ENCODE results near the gene PRELID1. TPM values are rescaled to one million over a fixed set of nuclear protein-coding genes. Genes with fewer than 3 reads are reported as not detected.
"Not testable (repeated sequence)": the region's sequence is repeated elsewhere in the genome, so short reads cannot be mapped to it uniquely, and the experiment has no call there.

PRELID1 gene
- total RNA-seq, 1 donor from 2014 or later: 141 TPM

- Mint-ChIP-seq H3K4me1 (peaks cover 84% of the 10 kb centered on the region), H3K27ac (peak overlapping the region; percentile 89), H3K4me3 (peak overlapping the region; percentile 90), H3K9me3 (no peaks in the 10 kb centered on the region), H3K36me3 (ENCODE audit: low read depth) (peaks cover 25% of the 10 kb centered on the region), H3K27me3 (no peaks in the 10 kb centered on the region)
- CTCF ChIA-PET: interaction anchor here (0.6 to 1.6 kb wide), 7 partner anchors 8 to 189 kb away, joined by 3 to 6 read pairs (median 3); no protein-coding TSS in a partner anchor
- DNase-seq (no peak), ATAC-seq (ENCODE audit: low read depth) (peak; percentile 38)
- intact Hi-C loops (cut with micrococcal nuclease): loop anchor here (2.0 to 5.0 kb wide), 5 partner anchors 55 to 914 kb away; partner anchors contain the start of genes HIGD2A, NOP16, RGS14 and RNF44
- no peak for TF ChIP-seq CTCF (IDR thresholded peaks at IDR 0.05)
- POLR2A ChIA-PET: interaction anchor here (0.6 to 3.3 kb wide), 13 partner anchors 8 to 831 kb away, joined by 3 to 21 read pairs (median 4); partner anchors contain the start of genes LMAN2 and RGS14
These were observed 2.0 kb upstream of the PRELID1 start for GRCh38 chr5:177301503-177302165.

GRCh38 chr5:177302354-177303110, 1.1 kb upstream of the PRELID1 start:
- no peak for DNase-seq
- H3K9me3 Mint-ChIP-seq: no peaks in the 10 kb centered on the region
- H3K36me3 Mint-ChIP-seq (ENCODE audit: low read depth): peaks cover 29% of the 10 kb centered on the region
- ChIA-PET POLR2A (interaction anchor here (0.6 to 3.3 kb wide), 7 partner anchors 10 to 830 kb away, joined by 3 to 21 read pairs (median 5); partner anchors contain the start of gene LMAN2), CTCF (interaction anchor here (1.0 to 1.3 kb wide), 2 partner anchors 189 to 205 kb away, joined by 3 to 4 read pairs; no protein-coding TSS in a partner anchor)
- H3K4me1 Mint-ChIP-seq: peaks cover 81% of the 10 kb centered on the region
- TF ChIP-seq CTCF (IDR thresholded peaks at IDR 0.05): no peak
- no peak for ATAC-seq (ENCODE audit: low read depth)
- H3K4me3 Mint-ChIP-seq: peak overlapping the region; percentile 90
- intact Hi-C loops (cut with micrococcal nuclease): loop anchor here (1.0 to 5.0 kb wide), 6 partner anchors 10 to 915 kb away; partner anchors contain the start of genes HIGD2A, NOP16, NSD1 and RGS14
- H3K27ac Mint-ChIP-seq: peak overlapping the region; percentile 89
- no peaks in the 10 kb centered on the region for H3K27me3 Mint-ChIP-seq

GRCh38 chr5:177303925-177304391, 359 bp downstream of the PRELID1 start:
- Mint-ChIP-seq H3K4me1 (peaks cover 70% of the 10 kb centered on the region), H3K27ac (peak overlapping the region; percentile 80), H3K27me3 (no peaks in the 10 kb centered on the region), H3K36me3 (ENCODE audit: low read depth) (peaks cover 25% of the 10 kb centered on the region), H3K4me3 (peak overlapping the region; percentile 90), H3K9me3 (no peaks in the 10 kb centered on the region)
- intact Hi-C loops (cut with micrococcal nuclease): loop anchor here (1.0 to 5.0 kb wide), 6 partner anchors 8 to 917 kb away; partner anchors contain the start of genes HIGD2A, NOP16, NSD1 and RGS14
- ATAC-seq (ENCODE audit: low read depth) (no peak), DNase-seq (no peak)
- TF ChIP-seq CTCF (IDR thresholded peaks at IDR 0.05): no peak
- POLR2A ChIA-PET: interaction anchor here (0.7 to 3.0 kb wide), 4 partner anchors 14 to 170 kb away, joined by 3 to 21 read pairs (median 6); partner anchors contain the start of genes LMAN2 and RGS14
- CTCF ChIA-PET: interaction anchor here (1.0 kb wide), 1 partner anchor 204 kb away, joined by 3 read pairs; no protein-coding TSS in a partner anchor

- peak overlapping the region; percentile 80 for H3K27ac Mint-ChIP-seq
- ChIA-PET POLR2A (interaction anchor here (0.6 to 1.0 kb wide), 2 partner anchors 121 to 175 kb away, joined by 3 read pairs; no protein-coding TSS in a partner anchor), CTCF (no interaction called here)
- H3K27me3 Mint-ChIP-seq: no peaks in the 10 kb centered on the region
- H3K4me1 Mint-ChIP-seq: peaks cover 70% of the 10 kb centered on the region
- no peak for TF ChIP-seq CTCF (IDR thresholded peaks at IDR 0.05)
- H3K36me3 Mint-ChIP-seq (ENCODE audit: low read depth): peaks cover 25% of the 10 kb centered on the region
- DNase-seq: no peak
- H3K4me3 Mint-ChIP-seq: peak overlapping the region; percentile 90
- no peak for ATAC-seq (ENCODE audit: low read depth)
- intact Hi-C loops (cut with micrococcal nuclease): loop anchor here (5.0 kb wide), 3 partner anchors 297 to 917 kb away; partner anchors contain the start of genes HIGD2A, NOP16, RNF44 and UIMC1
- H3K9me3 Mint-ChIP-seq: no peaks in the 10 kb centered on the region
These were observed 957 bp downstream of the PRELID1 start for GRCh38 chr5:177304392-177305119.

GRCh38 chr5:177306103-177306640, 2.6 kb downstream of the PRELID1 start:
- CTCF ChIA-PET; POLR2A ChIA-PET; ATAC-seq (ENCODE audit: low read depth); H3K9me3 Mint-ChIP-seq; H3K27me3 Mint-ChIP-seq; H3K27ac Mint-ChIP-seq; DNase-seq; intact Hi-C loops (cut with micrococcal nuclease): not testable (repeated sequence)
- H3K36me3 Mint-ChIP-seq (ENCODE audit: low read depth): peaks cover 25% of the 10 kb centered on the region
- peaks cover 71% of the 10 kb centered on the region for H3K4me1 Mint-ChIP-seq
- H3K4me3 Mint-ChIP-seq: peak overlapping the region; percentile 19

All from activated B cell treated with CpG ODN at 0.5 μM for 24 hours (primary cell).